HuH-7 (cell line): ENCODE data around the gene JMJD7.
"Not testable (repeated sequence)": the region's sequence is repeated elsewhere in the genome, so short reads cannot be mapped to it uniquely, and the experiment has no call there.

ENCODE experiments used
- DNase-seq: peaks from one replicate; pipeline ENCODE4 v3.0.0; 2011; ENCODE audit warnings: low spot score

The JMJD7 gene

DNA sequence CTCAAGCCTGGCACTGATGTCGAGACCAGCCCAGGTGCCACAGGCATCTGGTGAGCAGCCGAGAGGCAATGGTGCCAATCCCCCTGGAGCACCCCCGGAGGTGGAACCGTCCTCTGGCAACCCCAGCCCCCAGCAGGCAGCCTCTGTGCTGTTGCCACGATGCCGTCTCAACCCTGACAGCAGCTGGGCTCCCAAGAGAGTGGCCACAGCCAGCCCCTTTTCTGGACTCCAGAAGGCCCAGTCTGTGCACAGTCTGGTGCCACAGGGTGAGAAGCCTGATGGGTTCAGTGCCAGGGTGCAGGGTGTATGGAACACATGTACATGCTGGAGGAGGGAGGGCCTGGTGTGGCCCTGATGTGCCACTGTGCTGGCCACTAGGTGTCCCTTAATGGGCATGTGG is 4.9 kb upstream of the JMJD7 start:
- DNase-seq = no peak

DNA sequence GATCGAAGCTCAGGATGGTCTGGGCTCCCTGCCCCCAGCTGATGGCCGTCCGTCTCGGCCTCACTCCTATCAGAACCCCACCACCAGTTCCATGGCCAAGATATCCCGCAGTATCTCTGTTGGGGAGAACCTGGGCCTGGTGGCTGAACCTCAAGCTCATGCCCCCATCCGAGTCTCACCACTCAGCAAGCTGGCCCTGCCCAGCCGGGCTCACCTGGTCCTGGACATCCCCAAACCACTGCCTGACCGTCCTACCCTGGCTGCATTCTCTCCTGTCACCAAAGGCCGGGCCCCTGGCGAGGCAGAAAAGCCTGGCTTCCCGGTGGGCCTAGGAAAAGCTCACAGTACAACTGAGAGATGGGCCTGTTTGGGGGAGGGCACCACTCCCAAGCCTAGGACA is 4.4 kb upstream of the JMJD7 start:
- DNase-seq = no peak

DNA sequence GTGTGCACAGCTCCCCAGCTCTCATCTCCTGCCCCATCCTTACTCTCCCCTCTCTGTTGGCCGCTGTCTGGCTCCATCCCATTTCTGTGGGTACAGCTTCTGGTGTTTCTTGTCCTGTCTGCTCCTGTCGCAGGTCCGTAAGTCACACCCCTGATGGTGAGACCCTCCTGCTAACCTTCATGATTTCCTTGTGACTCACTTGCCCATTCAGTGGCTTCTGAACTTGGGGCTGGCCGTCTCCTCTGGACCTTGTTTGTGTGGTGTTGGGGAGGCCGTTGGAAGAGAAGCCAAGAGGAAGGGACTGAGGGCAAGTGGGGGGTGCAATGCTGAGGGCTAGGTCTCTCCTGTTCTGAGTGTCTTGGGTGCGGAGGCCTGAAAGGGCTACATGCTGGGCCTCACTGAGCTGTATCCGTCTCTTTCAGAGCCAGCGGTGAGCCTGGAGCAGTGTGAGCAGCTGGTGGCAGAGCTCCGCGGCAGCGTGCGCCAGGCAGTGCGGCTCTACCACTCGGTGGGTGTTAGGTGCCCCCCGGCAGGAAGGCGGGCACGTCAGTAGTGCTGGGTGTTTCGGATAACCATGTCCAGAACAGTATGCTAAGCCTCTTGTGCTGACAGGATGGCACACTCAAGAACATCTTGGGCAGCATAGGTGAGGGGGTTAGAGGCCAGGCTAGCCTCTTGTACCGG is 3.7 kb upstream of the JMJD7 start:
- DNase-seq = no peak

DNA sequence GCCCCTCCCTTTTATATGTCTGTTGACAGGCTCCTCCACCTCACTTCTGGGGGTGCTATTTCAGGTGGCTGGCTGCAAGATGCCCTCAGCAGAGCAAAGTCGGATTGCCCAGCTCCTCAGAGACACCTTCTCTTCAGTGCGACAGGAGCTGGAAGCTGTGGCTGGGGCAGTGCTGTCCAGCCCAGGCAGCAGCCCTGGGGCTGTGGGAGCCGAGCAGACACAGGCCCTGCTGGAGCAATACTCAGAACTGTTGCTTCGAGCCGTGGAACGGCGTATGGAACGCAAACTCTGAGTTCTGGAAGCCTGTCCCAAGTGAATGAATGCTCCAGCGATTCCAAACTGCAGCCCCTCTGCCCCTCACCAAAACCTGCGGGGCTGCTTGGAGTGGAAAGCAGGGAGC is 2.7 kb upstream of the JMJD7 start:
- DNase-seq = no peak

DNA sequence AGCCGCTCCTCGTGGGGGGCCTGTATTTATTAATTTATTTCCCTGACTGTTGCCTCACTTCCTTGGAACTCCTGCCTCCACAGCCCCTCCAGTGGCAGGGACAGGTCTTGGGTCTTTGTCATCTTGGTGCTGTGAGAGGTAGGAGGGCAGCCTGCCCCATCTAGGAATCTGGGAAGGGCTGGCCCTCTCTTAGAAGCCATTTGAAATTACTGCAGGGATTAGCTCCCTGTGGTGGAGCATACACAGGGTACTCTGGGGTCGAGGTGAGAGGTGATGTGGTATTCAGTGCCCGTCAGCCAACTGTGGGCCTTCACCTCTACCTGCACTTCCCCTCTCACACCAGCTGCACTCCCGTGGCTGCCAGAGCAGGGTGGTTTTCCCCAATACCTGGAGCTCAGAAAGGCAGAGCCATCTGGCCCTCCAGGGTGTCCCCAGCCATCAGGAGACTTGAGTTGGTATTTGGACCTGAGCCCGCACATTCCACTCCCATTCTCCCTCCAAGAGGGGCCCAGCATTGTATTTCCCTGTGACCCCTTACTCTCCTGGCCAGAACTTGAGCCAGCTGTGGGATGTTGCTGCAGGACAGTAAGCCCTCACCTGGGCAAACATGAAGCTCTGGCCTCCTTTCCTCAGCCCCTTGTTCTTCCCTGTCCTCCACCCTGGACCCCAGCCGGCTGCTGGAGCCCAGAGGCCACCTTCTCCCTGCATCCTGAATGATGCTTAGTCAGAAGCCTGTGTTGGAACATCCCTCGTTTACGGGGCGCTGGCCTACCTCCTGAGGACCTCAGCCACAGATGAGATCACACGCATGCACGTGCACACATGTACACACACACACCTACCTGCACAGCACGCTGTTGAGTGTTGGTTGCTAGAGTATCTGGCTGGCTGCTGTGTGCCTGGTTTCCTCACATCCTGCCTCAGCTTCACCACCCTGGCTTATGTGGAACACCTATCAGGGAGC is 2.0 kb upstream of the JMJD7 start:
- no peak for DNase-seq

- no peak for DNase-seq
These were observed 507 bp upstream of the JMJD7 start for GRCh38 chr15:41827290-41827879.

DNA sequence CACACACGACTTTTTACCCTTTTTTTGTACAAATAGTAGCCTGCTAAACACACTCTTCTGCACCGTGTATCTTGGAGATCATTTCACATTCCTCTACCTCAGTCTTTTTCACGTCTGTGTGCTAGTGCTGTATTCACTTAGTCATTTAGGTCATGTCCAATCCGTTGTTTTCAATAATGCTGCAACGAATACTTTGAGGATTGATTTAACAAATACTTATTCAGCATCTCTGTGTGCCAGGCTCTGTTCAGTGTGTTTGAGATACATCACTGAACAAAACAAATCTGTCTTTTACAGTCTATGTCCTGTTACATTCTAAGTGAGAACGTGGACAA is 882 bp downstream of the JMJD7 start:
- no peak for DNase-seq

DNA sequence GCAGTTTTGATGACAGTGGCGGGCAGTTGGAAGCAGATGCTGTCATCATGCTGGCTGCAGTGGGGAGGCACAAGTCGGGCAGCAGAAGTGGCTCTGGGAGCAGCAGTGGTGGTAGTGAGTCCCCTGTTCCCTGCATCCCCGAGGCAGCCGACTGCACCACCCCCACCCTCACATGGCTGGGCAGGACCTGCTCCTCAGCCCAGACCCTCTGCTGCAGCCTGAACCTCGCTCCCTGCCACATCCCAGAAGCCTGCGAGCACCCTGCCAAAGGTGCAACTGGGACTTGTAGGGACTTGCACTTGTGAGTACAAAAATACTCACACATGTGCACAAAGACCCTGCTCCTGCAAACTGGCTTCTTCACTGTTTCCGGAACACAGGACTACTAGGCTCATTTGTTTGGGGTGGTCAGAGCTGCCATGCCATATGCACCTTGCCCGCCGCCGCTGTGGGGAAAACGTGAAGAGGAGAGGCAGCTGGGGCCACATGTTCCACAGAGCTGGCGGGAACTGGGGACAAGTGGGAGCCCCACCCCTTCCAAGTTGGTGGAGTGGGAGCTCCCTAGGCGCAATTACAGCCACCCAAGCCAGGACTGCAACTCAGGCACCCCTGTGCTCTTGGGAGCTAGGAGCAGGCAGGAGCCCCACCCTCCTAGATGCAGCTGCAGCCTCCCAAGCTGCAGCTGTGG is 2.2 kb downstream of the JMJD7 start:
- DNase-seq = no peak

- DNase-seq = not testable (repeated sequence)
These were observed 3.4 kb downstream of the JMJD7 start for GRCh38 chr15:41831291-41831690.

DNA sequence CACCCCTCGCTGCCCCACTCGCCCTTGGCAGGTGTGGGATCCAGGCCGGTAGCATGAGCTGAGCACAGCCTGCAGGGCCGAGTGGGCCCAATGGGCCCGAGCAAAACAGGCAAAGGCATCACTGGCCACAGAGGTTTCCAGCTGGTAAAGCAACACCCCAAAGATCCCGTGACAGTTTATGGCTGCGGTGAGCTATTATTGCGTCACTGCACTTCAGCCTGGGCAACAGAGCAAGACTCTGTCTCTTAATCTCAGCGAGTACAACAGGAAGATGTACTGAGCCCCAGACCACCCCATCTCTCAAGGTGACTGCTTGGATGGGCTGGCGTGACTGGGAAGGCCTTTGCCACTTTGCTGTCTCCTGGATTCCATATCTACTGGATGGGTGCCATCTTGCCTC is 4.3 kb downstream of the JMJD7 start:
- no peak for DNase-seq

DNA sequence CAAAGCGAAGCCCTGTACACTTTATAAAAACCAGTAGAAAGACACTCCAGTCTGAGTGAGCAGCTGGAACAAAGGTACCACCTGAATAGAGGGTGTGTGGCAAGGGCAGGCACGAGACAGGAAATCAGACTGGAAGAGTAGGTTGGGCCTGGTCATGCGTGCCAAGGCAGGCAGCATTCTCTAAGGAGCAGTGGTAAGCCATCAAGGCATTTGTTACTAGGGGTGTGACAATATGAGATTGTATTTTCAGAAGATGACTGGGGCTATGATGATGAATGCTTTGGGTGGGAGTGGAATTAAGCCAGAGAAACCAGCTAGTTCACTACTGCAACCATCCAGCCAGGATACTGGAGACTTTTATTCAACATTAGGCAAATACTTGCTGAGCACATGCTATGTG is 5.0 kb downstream of the JMJD7 start:
- no peak for DNase-seq

DNA sequence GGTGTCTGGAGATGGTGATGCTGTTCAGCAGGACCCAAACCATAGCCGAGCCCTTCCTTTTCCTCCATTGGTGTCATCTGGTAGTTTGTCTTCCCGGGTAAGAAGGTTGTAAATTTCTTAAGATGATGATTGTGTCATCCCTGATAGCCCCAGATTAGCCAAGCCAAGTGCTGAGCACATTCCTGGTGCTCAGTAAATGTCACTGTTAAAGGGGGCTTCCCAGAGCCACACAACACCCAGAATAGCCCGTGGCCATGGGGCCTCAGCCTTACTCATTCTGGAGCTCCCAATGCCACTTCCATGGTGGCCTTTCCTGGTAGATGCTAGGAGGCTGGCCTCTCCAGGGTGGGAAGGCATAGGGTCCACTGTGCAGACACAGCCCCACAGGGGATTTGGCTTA is 6.2 kb downstream of the JMJD7 start:
- no peak for DNase-seq

- DNase-seq = no peak
These were observed 8.2 kb downstream of the JMJD7 start for GRCh38 chr15:41836073-41836472.

DNA sequence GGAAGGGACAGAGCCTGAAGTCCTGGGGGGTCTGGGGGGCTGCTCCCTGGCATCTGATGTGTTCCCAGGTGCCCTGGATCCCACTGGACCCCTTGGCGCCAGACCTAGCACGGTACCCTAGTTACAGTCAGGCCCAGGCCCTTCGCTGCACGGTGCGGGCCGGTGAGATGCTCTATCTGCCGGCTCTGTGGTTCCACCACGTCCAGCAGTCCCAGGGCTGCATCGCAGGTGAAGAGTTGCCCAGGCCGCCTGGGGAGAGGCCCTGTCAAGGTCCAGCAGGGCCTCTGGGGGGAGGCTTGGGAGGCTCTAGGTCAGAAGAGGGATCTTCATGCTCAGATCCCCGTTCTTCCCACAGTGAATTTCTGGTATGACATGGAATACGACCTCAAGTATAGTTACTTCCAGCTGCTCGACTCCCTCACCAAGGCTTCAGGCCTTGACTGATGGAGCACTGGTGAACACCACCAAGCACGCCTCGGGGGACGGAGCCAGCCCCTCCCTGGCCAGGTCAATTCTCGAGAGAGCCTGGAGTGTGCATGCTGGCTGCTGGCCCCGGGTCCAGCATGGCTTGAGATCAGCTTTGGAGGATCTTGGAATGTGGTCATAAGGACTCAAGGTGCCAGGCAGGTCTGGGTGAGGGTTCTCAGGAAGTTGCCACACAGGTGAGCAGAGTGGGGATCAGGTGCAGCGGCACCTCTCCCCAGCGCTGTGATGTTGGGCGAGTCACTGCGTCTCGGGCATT is 9.0 kb downstream of the JMJD7 start:
- DNase-seq = no peak

- DNase-seq = no peak
These were observed 10.6 kb downstream of the JMJD7 start, which contains the start of gene PLA2G4B for GRCh38 chr15:41838400-41838897. Gene PLA2G4B, plus strand, starts transcription at chr15:41838847. Its CDS starts 67 bp downstream, at chr15:41838914.

DNA sequence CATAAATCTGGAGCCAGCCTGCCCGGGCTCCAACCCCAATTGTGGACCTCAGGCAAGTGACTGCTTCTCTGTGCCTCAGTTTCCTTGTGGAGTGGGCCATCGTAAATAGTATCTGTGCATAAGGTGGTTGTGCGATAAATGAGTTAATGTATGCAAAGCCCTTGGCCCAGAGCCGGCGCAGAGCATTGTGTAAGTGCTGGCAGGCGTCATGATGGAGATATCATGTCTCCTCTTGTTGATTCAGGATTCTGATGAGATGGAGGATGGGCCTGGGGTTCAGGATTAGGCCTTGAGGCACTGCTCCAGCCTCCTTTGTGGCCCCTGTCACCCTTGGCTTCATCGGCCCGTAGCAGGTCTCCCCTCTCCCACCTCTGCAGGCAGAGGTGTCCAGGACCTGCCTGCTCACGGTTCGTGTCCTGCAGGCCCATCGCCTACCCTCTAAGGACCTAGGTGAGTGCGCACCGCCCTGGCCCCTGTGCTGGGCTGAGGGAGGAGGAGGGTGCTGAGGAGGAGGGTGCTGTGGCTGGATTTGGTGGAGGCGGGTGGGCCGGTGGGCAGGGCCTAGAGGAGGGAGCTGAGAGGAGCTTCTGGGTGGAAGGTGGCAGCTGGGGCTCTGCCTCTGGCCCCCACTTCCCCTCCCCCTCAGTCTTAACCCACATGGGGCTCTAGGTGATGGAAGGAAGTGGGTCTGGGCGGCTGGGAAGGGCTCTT is 12.0 kb downstream of the JMJD7 start:
- no peak for DNase-seq

- DNase-seq = no peak
These were observed 12.8 kb downstream of the JMJD7 start for GRCh38 chr15:41840673-41841072.

DNA sequence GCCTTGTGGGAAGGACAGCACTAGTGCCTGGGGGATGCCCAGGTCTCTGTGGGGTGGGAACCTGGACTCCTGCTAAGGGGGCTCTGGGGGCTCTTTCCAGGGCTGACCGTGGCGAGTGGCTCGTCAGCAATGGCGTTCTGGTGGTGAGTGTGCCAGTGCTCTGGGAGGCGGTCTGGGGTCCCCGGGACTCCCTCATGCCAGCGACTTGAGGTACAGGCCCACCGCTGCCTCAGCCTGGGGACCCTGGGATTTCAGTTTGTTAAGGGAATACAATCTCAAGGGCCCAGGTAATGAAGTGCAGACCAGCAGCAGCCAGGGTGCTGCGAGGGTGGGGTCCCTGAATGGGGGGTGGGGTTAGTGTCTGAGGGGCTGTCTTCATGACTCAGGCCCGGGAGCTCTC is 13.2 kb downstream of the JMJD7 start:
- no peak for DNase-seq

DNA sequence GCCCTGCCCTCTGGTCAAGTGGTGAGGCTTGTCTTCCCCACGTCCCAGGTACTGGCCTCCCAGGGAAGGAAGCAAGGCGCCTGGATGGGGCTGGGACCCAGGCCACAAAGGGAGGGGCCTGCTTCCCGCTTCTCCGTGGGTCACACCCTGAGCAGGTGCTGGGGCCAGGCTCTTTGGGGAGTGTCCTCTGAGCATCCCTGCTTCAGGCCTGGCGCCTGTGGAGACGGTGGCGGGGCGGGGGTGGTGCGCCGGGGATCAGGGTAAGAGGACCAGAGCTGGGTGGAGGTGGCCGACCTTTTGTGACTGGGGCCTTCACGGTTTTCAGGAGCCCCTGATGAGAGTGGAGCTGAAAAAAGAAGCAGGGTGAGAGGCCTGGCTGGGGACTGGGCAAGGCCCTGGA is 14.3 kb downstream of the JMJD7 start:
- DNase-seq = no peak

- no peak for DNase-seq
These were observed 15.7 kb downstream of the JMJD7 start for GRCh38 chr15:41843571-41843970.

- DNase-seq = no peak
These were observed 16.9 kb downstream of the JMJD7 start for GRCh38 chr15:41844814-41845213.
